HepG2 (cell line): ENCODE results near the gene CAPRIN1. TPM values are rescaled to one million over a fixed set of nuclear protein-coding genes. Genes with fewer than 3 reads are reported as not detected.

Experiments used
- CEBPB ChIP-seq: IDR thresholded peaks from 2 replicates; pipeline ENCODE4 v1.6.1; 2011; ENCODE audit warnings: low read depth, low read length, improper control_type of control experiment, borderline replicate concordance
- CENPX ChIP-seq: sonication (generic); formaldehyde crosslinking; IDR thresholded peaks from 2 replicates; pipeline ENCODE4 v1.9.0; 2021; ENCODE audit warnings: mild to moderate bottlenecking, missing genetic modification reagents, moderate library complexity
- KDM6A ChIP-seq: IDR thresholded peaks from 2 replicates; pipeline ENCODE4 v1.6.1; 2016; ENCODE audit warnings: low read depth
- POGZ ChIP-seq: sonication (generic); formaldehyde crosslinking; IDR thresholded peaks from 2 replicates; pipeline ENCODE4 v1.4.0; 2020; ENCODE audit warnings: mild to moderate bottlenecking, missing genetic modification reagents
- POLR2AphosphoS5 ChIP-seq: IDR thresholded peaks from 2 replicates; pipeline ENCODE4 v1.6.1; 2012; ENCODE audit warnings: low read depth, low read length
- THAP11 ChIP-seq: IDR thresholded peaks from 2 replicates; pipeline ENCODE4 v1.6.1; 2016; ENCODE audit warnings: missing biosample characterization, missing genetic modification reagents
- ZBTB7B ChIP-seq: sonication (generic); formaldehyde crosslinking; IDR thresholded peaks from 2 replicates; pipeline ENCODE4 v1.4.0; 2020; ENCODE audit warnings: missing genetic modification reagents
- ZNF136 ChIP-seq: sonication (generic); formaldehyde crosslinking; IDR thresholded peaks from 2 replicates; pipeline ENCODE4 v1.8.1; 2022; ENCODE audit warnings: low read depth, mild to moderate bottlenecking, moderate library complexity, missing genetic modification reagents
- ZNF510 ChIP-seq: sonication (generic); formaldehyde crosslinking; IDR thresholded peaks from 2 replicates; pipeline ENCODE4 v1.4.0; 2020; ENCODE audit warnings: low read depth, mild to moderate bottlenecking, missing genetic modification reagents
- ZNF614 ChIP-seq: IDR thresholded peaks from 2 replicates; pipeline ENCODE4 v1.6.1; 2018; ENCODE audit warnings: missing biosample characterization, missing genetic modification reagents, inconsistent platforms, borderline replicate concordance
- ZNF737 ChIP-seq: sonication (generic); formaldehyde crosslinking; IDR thresholded peaks from 2 replicates; pipeline ENCODE4 v1.5.0; 2020; ENCODE audit warnings: missing genetic modification reagents, mild to moderate bottlenecking, borderline replicate concordance
- ZNF879 ChIP-seq: sonication (generic); formaldehyde crosslinking; IDR thresholded peaks from 2 replicates; pipeline ENCODE4 v1.8.1; 2023; ENCODE audit warnings: missing genetic modification reagents
- ZSCAN29 ChIP-seq: sonication (generic); formaldehyde crosslinking; conservative IDR thresholded peaks from 2 replicates; pipeline ENCODE4 v1.4.0; 2020; ENCODE audit warnings: mild to moderate bottlenecking, missing genetic modification reagents
- polyA plus RNA-seq, 8 experiments: library from polyadenylated mRNA; depleted of rRNA in 3 of 8; stranded (reverse) in 7 of 8; unstranded in 1 of 8; fragments of >200 nt; fragmentation: Illumina TruSeq in 4 of 8; extraction: Trizol in 4 of 8; gene quantifications; 2 replicates each; pipeline versions ENCODE4 v1.2.1 to v1.2.3, GENCODE V29; 2011 to 2016; ENCODE audit warnings: low read depth in 4 of 8, missing spikeins in 1 of 8, mixed read lengths in 1 of 8; ENCODE audit not compliant: insufficient read depth in 1 of 8
- total RNA-seq, 5 experiments: library from RNA; depleted of rRNA; stranded (reverse); fragments of >200 nt; fragmentation: Illumina TruSeq; extraction: Trizol; gene quantifications; 2 replicates each; pipeline ENCODE4 v1.2.3, GENCODE V29; 2016; ENCODE audit warnings: low read depth in 1 of 5
- TF ChIP-seq, protein P1 (sequence below): sonication (generic); formaldehyde crosslinking; IDR thresholded peaks from 2 replicates; pipeline ENCODE4 v1.4.0; 2020; ENCODE audit warnings: missing genetic modification reagents
- TF ChIP-seq, protein P2 (sequence below): sonication (generic); formaldehyde crosslinking; IDR thresholded peaks from 2 replicates; pipeline ENCODE4 v1.4.0; 2020; ENCODE audit warnings: missing genetic modification reagents
- TF ChIP-seq, protein P3 (sequence below): sonication (generic); formaldehyde crosslinking; IDR thresholded peaks from 2 replicates; pipeline ENCODE4 v1.4.0; 2020; ENCODE audit warnings: missing genetic modification reagents, mild to moderate bottlenecking, borderline replicate concordance
- TF ChIP-seq, protein P4 (sequence below): sonication (generic); formaldehyde crosslinking; conservative IDR thresholded peaks from 2 replicates; pipeline ENCODE4 v1.4.0; 2020; ENCODE audit warnings: mild to moderate bottlenecking, missing genetic modification reagents, moderate library complexity
- TF ChIP-seq, protein P5 (sequence below): sonication (generic); formaldehyde crosslinking; IDR thresholded peaks from 2 replicates; pipeline ENCODE4 v1.8.0; 2022; ENCODE audit warnings: mild to moderate bottlenecking, missing genetic modification reagents, moderate library complexity

The CAPRIN1 gene
- total and polyA plus RNA-seq, 2 of the 13 experiments (the other 11 are each of a cell fraction or from before 2014, with no cell fraction given), result 114 to 162 TPM

DNA sequence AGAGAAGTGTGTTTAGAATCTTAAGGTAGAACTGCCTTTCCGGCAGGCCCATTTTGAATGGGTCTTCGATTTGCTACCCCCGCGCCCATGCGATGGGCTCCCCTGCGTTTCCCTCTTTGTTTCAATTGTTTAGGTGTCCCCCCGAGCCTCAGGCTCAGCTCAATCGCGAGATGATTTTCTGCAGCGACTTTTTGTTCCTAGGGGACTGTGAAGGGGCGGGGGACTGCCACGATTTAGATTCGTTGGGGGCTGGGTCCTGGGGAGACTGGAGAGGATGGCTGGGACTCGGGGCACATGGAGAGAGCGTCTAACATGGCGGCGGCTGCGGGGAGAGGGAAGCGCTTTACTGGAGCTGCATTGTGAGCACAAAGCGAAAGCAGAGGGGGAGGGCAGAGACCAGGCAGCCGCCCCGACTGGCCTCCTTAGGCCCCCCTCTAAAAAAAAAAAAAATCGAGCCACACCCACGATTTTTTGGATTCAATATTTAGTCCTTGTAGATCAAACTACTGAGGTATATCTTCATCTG is 1.7 kb downstream of the CAPRIN1 start (continued):
- TF ChIP-seq, protein P1, sequence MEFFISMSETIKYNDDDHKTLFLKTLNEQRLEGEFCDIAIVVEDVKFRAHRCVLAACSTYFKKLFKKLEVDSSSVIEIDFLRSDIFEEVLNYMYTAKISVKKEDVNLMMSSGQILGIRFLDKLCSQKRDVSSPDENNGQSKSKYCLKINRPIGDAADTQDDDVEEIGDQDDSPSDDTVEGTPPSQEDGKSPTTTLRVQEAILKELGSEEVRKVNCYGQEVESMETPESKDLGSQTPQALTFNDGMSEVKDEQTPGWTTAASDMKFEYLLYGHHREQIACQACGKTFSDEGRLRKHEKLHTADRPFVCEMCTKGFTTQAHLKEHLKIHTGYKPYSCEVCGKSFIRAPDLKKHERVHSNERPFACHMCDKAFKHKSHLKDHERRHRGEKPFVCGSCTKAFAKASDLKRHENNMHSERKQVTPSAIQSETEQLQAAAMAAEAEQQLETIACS (CRISPR knock-in tag), result peak; percentile 43; the same call in 1 of the 2 replicates
- peak; percentile 14; the same call in 1 of the 2 replicates for TF ChIP-seq ZNF879 (CRISPR knock-in tag)
- peak; percentile 26; the same call in 1 of the 2 replicates for TF ChIP-seq ZBTB7B
- TF ChIP-seq KDM6A (CRISPR knock-in tag), result no peak
- TF ChIP-seq, protein P2, sequence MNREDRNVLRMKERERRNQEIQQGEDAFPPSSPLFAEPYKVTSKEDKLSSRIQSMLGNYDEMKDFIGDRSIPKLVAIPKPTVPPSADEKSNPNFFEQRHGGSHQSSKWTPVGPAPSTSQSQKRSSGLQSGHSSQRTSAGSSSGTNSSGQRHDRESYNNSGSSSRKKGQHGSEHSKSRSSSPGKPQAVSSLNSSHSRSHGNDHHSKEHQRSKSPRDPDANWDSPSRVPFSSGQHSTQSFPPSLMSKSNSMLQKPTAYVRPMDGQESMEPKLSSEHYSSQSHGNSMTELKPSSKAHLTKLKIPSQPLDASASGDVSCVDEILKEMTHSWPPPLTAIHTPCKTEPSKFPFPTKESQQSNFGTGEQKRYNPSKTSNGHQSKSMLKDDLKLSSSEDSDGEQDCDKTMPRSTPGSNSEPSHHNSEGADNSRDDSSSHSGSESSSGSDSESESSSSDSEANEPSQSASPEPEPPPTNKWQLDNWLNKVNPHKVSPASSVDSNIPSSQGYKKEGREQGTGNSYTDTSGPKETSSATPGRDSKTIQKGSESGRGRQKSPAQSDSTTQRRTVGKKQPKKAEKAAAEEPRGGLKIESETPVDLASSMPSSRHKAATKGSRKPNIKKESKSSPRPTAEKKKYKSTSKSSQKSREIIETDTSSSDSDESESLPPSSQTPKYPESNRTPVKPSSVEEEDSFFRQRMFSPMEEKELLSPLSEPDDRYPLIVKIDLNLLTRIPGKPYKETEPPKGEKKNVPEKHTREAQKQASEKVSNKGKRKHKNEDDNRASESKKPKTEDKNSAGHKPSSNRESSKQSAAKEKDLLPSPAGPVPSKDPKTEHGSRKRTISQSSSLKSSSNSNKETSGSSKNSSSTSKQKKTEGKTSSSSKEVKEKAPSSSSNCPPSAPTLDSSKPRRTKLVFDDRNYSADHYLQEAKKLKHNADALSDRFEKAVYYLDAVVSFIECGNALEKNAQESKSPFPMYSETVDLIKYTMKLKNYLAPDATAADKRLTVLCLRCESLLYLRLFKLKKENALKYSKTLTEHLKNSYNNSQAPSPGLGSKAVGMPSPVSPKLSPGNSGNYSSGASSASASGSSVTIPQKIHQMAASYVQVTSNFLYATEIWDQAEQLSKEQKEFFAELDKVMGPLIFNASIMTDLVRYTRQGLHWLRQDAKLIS (CRISPR knock-in tag), result no peak
- TF ChIP-seq THAP11 (CRISPR knock-in tag), result peak; percentile 52; the same call in 1 of the 2 replicates
- TF ChIP-seq ZNF510 (CRISPR knock-in tag), result no peak
- TF ChIP-seq ZNF136 (CRISPR knock-in tag), result 0 out of 2 replicates have a peak, but pooled peaks have one; percentile 29
- TF ChIP-seq, protein P3, sequence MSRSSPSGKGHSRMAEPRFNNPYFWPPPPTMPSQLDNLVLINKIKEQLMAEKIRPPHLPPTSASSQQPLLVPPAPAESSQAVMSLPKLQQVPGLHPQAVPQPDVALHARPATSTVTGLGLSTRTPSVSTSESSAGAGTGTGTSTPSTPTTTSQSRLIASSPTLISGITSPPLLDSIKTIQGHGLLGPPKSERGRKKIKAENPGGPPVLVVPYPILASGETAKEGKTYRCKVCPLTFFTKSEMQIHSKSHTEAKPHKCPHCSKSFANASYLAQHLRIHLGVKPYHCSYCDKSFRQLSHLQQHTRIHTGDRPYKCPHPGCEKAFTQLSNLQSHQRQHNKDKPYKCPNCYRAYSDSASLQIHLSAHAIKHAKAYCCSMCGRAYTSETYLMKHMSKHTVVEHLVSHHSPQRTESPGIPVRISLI, result peak; percentile 70
- TF ChIP-seq ZNF614 (CRISPR knock-in tag), result no peak
- TF ChIP-seq POGZ (CRISPR knock-in tag), result 0 out of 2 replicates have a peak, but pooled peaks have one; percentile 36
- TF ChIP-seq CEBPB, result no peak
- TF ChIP-seq, protein P4, sequence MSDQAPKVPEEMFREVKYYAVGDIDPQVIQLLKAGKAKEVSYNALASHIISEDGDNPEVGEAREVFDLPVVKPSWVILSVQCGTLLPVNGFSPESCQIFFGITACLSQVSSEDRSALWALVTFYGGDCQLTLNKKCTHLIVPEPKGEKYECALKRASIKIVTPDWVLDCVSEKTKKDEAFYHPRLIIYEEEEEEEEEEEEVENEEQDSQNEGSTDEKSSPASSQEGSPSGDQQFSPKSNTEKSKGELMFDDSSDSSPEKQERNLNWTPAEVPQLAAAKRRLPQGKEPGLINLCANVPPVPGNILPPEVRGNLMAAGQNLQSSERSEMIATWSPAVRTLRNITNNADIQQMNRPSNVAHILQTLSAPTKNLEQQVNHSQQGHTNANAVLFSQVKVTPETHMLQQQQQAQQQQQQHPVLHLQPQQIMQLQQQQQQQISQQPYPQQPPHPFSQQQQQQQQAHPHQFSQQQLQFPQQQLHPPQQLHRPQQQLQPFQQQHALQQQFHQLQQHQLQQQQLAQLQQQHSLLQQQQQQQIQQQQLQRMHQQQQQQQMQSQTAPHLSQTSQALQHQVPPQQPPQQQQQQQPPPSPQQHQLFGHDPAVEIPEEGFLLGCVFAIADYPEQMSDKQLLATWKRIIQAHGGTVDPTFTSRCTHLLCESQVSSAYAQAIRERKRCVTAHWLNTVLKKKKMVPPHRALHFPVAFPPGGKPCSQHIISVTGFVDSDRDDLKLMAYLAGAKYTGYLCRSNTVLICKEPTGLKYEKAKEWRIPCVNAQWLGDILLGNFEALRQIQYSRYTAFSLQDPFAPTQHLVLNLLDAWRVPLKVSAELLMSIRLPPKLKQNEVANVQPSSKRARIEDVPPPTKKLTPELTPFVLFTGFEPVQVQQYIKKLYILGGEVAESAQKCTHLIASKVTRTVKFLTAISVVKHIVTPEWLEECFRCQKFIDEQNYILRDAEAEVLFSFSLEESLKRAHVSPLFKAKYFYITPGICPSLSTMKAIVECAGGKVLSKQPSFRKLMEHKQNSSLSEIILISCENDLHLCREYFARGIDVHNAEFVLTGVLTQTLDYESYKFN, result peak; percentile 11; the same call in 1 of the 2 replicates
- no peak for TF ChIP-seq CENPX (CRISPR knock-in tag)
- no peak for TF ChIP-seq ZNF737 (CRISPR knock-in tag)
- TF ChIP-seq ZSCAN29 (CRISPR knock-in tag), result no peak
- peak; percentile 45; the same call in 1 of the 2 replicates for TF ChIP-seq POLR2AphosphoS5
- TF ChIP-seq, protein P5, sequence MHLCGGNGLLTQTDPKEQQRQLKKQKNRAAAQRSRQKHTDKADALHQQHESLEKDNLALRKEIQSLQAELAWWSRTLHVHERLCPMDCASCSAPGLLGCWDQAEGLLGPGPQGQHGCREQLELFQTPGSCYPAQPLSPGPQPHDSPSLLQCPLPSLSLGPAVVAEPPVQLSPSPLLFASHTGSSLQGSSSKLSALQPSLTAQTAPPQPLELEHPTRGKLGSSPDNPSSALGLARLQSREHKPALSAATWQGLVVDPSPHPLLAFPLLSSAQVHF (CRISPR knock-in tag), result no peak
